ENCODE measurements around the gene AHCYL1. TPM values are rescaled to one million over a fixed set of nuclear protein-coding genes. Genes with fewer than 3 reads are reported as not detected.

AHCYL1 gene
- polyA plus RNA-seq, 2 of the 4 experiments (the other 2 are of a cell fraction), result 124 to 148 TPM

DNA sequence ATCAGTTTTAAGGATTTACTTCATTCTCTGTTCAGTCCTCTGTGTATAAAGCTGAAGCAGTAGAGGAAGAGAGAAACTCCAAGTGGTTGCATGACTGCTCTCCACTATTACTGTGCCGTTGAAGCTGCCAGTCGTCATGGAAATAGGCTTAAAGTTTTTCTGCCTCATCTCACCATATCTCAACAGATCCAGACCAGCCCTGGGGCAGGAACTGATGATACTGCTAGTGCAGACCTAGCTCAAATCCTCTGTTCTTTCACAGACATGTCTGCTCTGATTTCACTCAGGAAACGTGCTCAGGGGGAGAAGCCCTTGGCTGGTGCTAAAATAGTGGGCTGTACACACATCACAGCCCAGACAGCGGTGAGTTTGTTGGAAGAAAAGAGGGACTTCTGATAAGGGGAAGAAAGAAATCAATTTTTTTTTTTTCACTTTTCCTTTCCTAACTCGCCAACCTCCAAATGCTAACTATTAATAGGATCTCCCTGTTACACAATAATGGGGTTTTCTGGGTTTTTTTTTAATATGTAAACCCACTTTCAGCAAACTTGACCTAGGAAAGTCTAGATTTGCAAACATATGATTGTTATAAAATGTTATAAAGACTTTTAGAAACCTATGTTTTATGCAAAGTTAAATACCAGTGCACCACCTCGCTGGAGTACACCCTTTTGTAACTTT is 27.7 kb downstream of the AHCYL1 start:
- CTCF ChIA-PET, result interaction anchor here (1.0 to 4.1 kb wide), 9 partner anchors 8 to 375 kb away, joined by 3 to 41 read pairs (median 4); partner anchors contain the start of gene AHCYL1
- WGBS (ENCODE audit: missing lambda C conversion rate), result 88% methylated on average over 6 of the region's 6 CpGs
- TF ChIP-seq POLR2A (IDR thresholded peaks at IDR 0.05; ENCODE audit: low read length) (no peak), REST (IDR thresholded peaks at IDR 0.05) (no peak), KDM5A (IDR thresholded peaks at IDR 0.05) (no peak), HOXB13 (CRISPR knock-in tag; IDR thresholded peaks at IDR 0.05; ENCODE audit: low read depth) (no peak), ZC3H11A (IDR thresholded peaks at IDR 0.05) (no peak), POLR2AphosphoS2 (conservative IDR thresholded peaks at IDR 0.05; ENCODE audit: low read length) (no peak), NPAS2 (CRISPR knock-in tag; IDR thresholded peaks at IDR 0.05; ENCODE audit: borderline replicate concordance) (no peak), ESRRA (IDR thresholded peaks at IDR 0.05; ENCODE audit: borderline replicate concordance, low read length) (no peak), ZSCAN20 (CRISPR knock-in tag; IDR thresholded peaks at IDR 0.05) (no peak), RAD21 (conservative IDR thresholded peaks at IDR 0.05 in 1 of 2, IDR thresholded peaks at IDR 0.05 in 1 of 2) (no peak), GATA3 (IDR thresholded peaks at IDR 0.05; ENCODE audit: borderline replicate concordance) (no peak), JUN (IDR thresholded peaks at IDR 0.05) (no peak)
- TF ChIP-seq, protein P1, sequence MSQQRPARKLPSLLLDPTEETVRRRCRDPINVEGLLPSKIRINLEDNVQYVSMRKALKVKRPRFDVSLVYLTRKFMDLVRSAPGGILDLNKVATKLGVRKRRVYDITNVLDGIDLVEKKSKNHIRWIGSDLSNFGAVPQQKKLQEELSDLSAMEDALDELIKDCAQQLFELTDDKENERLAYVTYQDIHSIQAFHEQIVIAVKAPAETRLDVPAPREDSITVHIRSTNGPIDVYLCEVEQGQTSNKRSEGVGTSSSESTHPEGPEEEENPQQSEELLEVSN (IDR thresholded peaks at IDR 0.05; ENCODE audit: borderline replicate concordance, low read depth), result no peak
- TF ChIP-seq, protein P2, sequence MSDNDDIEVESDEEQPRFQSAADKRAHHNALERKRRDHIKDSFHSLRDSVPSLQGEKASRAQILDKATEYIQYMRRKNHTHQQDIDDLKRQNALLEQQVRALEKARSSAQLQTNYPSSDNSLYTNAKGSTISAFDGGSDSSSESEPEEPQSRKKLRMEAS (IDR thresholded peaks at IDR 0.05), result no peak
- TF ChIP-seq, protein P3, sequence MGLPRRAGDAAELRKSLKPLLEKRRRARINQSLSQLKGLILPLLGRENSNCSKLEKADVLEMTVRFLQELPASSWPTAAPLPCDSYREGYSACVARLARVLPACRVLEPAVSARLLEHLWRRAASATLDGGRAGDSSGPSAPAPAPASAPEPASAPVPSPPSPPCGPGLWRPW (IDR thresholded peaks at IDR 0.05), result no peak
- no peak overlapping the region for H3K27ac ChIP-seq
- H3K4me2 ChIP-seq, result no peak overlapping the region
- POLR2A ChIA-PET, result interaction anchor here (1.2 kb wide), 1 partner anchor 28 kb away, joined by 3 read pairs; the partner anchor contains the start of gene AHCYL1
- peaks cover 11% of the 10 kb centered on the region for H3K4me1 ChIP-seq
- no peak overlapping the region for H3K4me3 ChIP-seq
- FAIRE-seq, result no peak
- no peak for ATAC-seq
- DNase-seq (ENCODE audit: low read depth in 1 of 2, low spot score in 1 of 2), result no peak
- no peaks in the 10 kb centered on the region for H3K9me3 ChIP-seq

DNA sequence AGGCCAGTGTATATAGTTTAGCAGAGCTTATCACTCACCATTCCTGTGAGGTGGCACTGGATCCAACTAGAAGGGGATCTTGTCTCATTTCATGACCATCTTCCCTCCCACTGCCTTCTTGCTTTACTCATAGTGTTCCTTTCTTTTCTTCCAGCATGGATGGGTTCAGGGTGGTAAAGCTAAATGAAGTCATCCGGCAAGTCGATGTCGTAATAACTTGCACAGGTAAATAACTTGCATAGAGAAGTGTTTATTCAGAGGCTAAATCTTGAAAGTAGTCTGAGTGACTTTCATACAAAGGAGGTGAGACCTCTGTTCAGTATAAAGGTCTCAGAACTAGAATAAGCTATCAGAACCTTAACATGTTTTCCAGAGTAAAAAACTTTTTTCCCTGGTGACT is 33.2 kb downstream of the AHCYL1 start:
- H3K27ac ChIP-seq, result no peak overlapping the region
- H3K4me3 ChIP-seq, result no peak overlapping the region
- ChIA-PET CTCF (interaction anchor here (0.9 to 5.3 kb wide), 5 partner anchors 9 to 244 kb away, joined by 3 to 35 read pairs (median 7); partner anchors contain the start of genes AHCYL1 and STRIP1), POLR2A (no interaction called here)
- H3K9me3 ChIP-seq, result no peaks in the 10 kb centered on the region
- WGBS (ENCODE audit: missing lambda C conversion rate), result 83% methylated on average over 3 of the region's 3 CpGs
- no peak for FAIRE-seq
- H3K4me2 ChIP-seq, result no peak overlapping the region
- H3K4me1 ChIP-seq, result no peaks in the 10 kb centered on the region
- DNase-seq (ENCODE audit: low read depth in 1 of 2, low spot score in 1 of 2), result no peak
- no peak for ATAC-seq
- no peak for TF ChIP-seq SMC3 (IDR thresholded peaks at IDR 0.05)
- no peak for TF ChIP-seq CEBPB (IDR thresholded peaks at IDR 0.05)
- TF ChIP-seq, protein P3 (IDR thresholded peaks at IDR 0.05), result no peak
- no peak for TF ChIP-seq EHMT2 (IDR thresholded peaks at IDR 0.05; ENCODE audit: low read depth)
- TF ChIP-seq, protein P4, sequence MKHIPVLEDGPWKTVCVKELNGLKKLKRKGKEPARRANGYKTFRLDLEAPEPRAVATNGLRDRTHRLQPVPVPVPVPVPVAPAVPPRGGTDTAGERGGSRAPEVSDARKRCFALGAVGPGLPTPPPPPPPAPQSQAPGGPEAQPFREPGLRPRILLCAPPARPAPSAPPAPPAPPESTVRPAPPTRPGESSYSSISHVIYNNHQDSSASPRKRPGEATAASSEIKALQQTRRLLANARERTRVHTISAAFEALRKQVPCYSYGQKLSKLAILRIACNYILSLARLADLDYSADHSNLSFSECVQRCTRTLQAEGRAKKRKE (CRISPR knock-in tag; IDR thresholded peaks at IDR 0.05; ENCODE audit: low read depth), result no peak
- TF ChIP-seq, protein P5, sequence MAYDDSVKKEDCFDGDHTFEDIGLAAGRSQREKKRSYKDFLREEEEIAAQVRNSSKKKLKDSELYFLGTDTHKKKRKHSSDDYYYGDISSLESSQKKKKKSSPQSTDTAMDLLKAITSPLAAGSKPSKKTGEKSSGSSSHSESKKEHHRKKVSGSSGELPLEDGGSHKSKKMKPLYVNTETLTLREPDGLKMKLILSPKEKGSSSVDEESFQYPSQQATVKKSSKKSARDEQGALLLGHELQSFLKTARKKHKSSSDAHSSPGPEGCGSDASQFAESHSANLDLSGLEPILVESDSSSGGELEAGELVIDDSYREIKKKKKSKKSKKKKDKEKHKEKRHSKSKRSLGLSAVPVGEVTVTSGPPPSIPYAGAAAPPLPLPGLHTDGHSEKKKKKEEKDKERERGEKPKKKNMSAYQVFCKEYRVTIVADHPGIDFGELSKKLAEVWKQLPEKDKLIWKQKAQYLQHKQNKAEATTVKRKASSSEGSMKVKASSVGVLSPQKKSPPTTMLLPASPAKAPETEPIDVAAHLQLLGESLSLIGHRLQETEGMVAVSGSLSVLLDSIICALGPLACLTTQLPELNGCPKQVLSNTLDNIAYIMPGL (CRISPR knock-in tag; IDR thresholded peaks at IDR 0.05; ENCODE audit: borderline replicate concordance), result no peak
- no peak for TF ChIP-seq MYC (IDR thresholded peaks at IDR 0.05; ENCODE audit: borderline replicate concordance, low read length)
- TF ChIP-seq RFX5 (IDR thresholded peaks at IDR 0.05), result no peak
- TF ChIP-seq, protein P2 (IDR thresholded peaks at IDR 0.05), result no peak
